Bronchial epithelial cell (primary cell): ENCODE results near the gene CCR3. TPM values are rescaled to one million over a fixed set of nuclear protein-coding genes. Genes with fewer than 3 reads are reported as not detected.

ENCODE experiments used
- DNase-seq: peaks from one replicate; pipeline ENCODE4 v3.0.0-alpha.2; 2010; ENCODE audit warnings: low read depth
- FAIRE-seq: peaks from 2 replicates; lab custom pipeline; 2011; peaks lifted over from hg19 to GRCh38; lab: Jason Lieb, UNC
- H3K27me3 ChIP-seq: 2 replicates; pipeline ENCODE4 v1.5.1; 2011; ENCODE audit warnings: low read length; ENCODE audit not compliant: control insufficient read depth, insufficient read depth
- H3K36me3 ChIP-seq: 2 replicates; pipeline ENCODE4 v1.5.1; 2011; ENCODE audit warnings: low read length; ENCODE audit not compliant: control insufficient read depth, insufficient read depth
- H3K4me3 ChIP-seq: 2 replicates; pipeline ENCODE4 v1.5.1; 2011; ENCODE audit warnings: mild to moderate bottlenecking, low read depth, low read length, control low read depth
- total RNA-seq: library from RNA; depleted of rRNA; stranded (reverse); fragments of >200 nt; gene quantifications from 2 replicates; pipeline ENCODE4 v1.2.1, GENCODE V29; 2014
- TF ChIP-seq, protein P1 (sequence below): IDR thresholded peaks from 2 replicates; pipeline ENCODE4 v1.5.1; 2011; ENCODE audit warnings: mild to moderate bottlenecking, moderate library complexity, low read length, control low read depth, inconsistent platforms; ENCODE audit not compliant: insufficient read depth, severe bottlenecking

Gene CCR3
- total RNA-seq, 1 donor from 2014 or later: not detected

DNA sequence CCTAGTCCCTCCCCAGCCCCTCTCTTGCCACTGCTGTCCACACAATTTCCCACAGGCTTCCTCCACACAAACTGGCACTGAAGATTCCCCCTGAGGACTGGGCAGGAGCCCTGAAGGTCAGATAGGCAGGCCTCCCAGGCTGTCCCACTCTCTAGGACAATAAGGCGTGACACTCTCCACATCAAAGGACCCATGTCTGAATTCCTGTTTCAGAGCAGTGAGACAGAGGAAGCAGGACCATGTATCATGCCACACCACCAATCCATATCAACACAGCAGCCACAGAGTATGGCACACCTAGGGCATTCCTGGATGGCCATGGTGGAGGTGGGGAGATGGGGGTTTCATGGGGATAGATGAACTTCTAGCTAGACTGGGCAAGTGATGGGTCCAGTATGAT lies 20.3 kb upstream of the CCR3 start:
- H3K27me3 ChIP-seq: no peaks in the 10 kb centered on the region
- H3K36me3 ChIP-seq: no peaks in the 10 kb centered on the region
- TF ChIP-seq, protein P1, sequence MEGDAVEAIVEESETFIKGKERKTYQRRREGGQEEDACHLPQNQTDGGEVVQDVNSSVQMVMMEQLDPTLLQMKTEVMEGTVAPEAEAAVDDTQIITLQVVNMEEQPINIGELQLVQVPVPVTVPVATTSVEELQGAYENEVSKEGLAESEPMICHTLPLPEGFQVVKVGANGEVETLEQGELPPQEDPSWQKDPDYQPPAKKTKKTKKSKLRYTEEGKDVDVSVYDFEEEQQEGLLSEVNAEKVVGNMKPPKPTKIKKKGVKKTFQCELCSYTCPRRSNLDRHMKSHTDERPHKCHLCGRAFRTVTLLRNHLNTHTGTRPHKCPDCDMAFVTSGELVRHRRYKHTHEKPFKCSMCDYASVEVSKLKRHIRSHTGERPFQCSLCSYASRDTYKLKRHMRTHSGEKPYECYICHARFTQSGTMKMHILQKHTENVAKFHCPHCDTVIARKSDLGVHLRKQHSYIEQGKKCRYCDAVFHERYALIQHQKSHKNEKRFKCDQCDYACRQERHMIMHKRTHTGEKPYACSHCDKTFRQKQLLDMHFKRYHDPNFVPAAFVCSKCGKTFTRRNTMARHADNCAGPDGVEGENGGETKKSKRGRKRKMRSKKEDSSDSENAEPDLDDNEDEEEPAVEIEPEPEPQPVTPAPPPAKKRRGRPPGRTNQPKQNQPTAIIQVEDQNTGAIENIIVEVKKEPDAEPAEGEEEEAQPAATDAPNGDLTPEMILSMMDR: no peak
- no peak for DNase-seq
- no peak for FAIRE-seq
- H3K4me3 ChIP-seq: no peak overlapping the region

DNA sequence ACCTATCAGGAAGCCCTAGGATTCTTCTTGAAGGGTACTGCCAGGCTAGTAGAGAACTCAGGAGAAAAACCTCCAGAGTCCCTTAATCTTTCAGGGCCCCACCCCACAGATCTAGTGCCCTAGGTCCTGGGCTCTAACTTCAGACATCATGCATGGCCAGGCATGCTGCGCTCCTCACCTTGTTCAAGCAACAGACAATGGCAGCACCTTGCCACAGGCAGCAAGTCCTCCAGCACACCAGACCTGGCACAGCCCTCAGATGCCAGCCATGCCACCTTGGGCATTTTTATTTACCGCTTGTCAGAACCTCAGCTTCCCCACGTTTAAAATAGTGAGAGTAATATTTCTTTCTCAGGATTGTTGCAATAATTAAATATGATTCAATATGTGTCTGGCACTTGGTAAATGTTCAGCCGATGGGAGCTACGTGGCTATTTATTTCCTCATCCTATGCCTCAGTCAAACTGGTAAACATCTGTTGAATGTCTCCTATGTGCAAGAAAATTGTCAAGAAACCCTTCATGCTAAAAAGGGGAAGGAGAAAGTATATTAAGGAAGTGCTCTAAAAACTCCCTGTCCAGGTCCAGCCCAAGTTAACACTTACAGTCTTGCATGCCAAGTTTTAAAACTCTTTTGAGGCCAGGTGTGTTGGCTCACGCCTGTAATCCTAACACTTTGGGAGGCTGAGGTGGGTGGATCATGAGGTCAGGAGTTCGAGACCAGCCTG lies 19.7 kb upstream of the CCR3 start:
- Histone ChIP-seq H3K4me3 (no peak overlapping the region), H3K27me3 (no peaks in the 10 kb centered on the region), H3K36me3 (no peaks in the 10 kb centered on the region)
- TF ChIP-seq, protein P1: no peak
- DNase-seq: no peak
- no peak for FAIRE-seq

DNA sequence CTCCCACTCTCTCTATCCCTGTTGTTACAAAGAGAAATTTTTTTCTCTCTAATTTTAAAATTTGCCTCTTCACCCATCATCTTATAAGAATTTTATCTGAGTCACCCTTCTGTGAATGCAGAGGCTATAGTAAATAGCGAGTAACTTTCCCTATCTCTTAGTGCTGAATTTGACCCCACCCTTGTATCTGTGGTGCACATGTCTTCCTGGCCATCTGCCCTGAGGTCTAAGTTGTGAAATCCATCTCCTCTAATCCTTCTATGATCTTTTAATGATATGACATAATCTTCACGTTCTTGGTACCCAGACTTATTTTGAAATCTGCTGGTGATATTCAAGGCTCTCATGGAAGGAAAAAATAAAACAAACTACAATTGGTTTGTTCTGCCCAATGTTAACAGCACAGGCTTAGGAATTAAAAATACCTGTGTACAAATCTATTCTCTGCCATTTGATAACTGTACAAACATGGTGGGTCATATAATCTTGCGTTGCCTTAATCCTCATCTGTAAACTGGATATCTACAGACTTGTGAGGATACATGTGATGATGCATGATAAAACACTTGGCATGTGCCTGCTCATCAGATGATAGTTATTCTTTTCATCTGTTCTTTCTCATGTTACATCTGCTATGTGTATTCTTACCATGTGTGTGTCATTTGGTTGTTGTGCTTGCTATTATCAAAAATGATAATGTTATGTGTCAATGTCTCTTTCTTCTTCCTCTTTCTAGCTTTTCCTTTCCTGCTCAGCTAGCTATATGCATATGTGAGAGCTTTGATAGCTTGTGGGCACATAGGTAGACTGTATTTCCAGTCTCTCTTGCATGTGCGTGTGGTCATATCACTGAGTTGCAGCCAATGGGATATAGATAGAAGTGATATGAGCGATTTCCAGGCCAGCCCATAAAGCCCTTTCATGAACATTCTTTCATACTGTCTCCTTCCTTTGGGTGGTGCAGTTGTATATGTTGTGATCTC lies 13.7 kb upstream of the CCR3 start:
- TF ChIP-seq, protein P1: no peak
- DNase-seq (peak; percentile 73), FAIRE-seq (no peak)
- Histone ChIP-seq H3K36me3 (no peaks in the 10 kb centered on the region), H3K4me3 (no peak overlapping the region), H3K27me3 (peaks cover 4% of the 10 kb centered on the region)

DNA sequence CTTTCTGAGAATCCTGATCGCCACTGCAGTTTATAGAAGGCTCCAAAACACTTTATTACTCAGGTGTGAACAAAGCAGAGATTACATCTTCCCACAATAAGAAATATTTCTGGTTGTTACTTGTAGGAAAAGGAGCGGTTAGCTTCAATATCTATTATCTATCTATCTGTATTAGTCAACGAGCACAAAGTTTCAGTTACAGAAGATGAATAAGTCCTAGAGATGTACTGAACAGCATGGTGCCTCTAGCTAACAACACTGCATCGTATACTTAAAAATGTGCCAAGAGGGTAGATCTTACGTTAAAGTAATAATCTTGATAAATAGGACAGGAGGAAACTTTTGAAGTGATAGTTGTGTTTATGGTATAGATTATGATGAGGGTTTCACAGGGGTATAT lies 10.9 kb upstream of the CCR3 start:
- FAIRE-seq (no peak), DNase-seq (no peak)
- H3K4me3 ChIP-seq: no peak overlapping the region
- TF ChIP-seq, protein P1: no peak
- H3K27me3 ChIP-seq: peaks cover 10% of the 10 kb centered on the region
- H3K36me3 ChIP-seq: no peaks in the 10 kb centered on the region

DNA sequence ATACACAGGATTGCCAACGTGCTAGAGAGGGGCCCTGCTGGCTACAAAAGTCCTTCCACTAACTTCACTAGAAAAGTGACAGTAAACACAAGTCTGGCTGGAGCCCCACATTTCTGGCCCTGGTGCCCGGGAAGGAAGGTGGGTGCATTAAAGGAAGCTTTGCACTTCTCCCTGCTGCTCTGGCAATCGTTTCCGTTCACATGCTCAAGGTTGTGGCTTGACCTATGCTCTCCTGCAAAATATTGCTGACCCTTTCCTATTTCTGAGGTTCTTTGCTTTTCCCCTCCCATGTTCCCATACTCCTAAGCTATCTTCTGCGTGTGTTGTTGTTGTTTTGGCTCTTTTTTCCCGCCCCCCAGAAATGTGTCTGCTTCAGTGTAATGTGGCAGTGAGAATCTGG lies 9.1 kb upstream of the CCR3 start:
- Histone ChIP-seq H3K27me3 (peaks cover 10% of the 10 kb centered on the region), H3K36me3 (no peaks in the 10 kb centered on the region), H3K4me3 (no peak overlapping the region)
- TF ChIP-seq, protein P1: no peak
- DNase-seq: no peak
- FAIRE-seq: no peak
